ENCODE results near the gene TNFRSF9.

TNFRSF9 gene

GRCh38 chr1:7869136-7869920 lies 71.3 kb downstream of the TNFRSF9 start:
- DNase-seq (ENCODE audit: low spot score), result no peak

- DNase-seq (ENCODE audit: low spot score), result no peak
Measured at GRCh38 chr1:7868070-7868780, 72.4 kb downstream of the TNFRSF9 start.

- no peak for DNase-seq (ENCODE audit: low spot score)
Measured at GRCh38 chr1:7865978-7866377, 74.7 kb downstream of the TNFRSF9 start.
